Endodermal cell (in vitro differentiated cells): ENCODE results near the gene FAM3C. TPM values are rescaled to one million over a fixed set of nuclear protein-coding genes. Genes with fewer than 3 reads are reported as not detected.

ENCODE experiments used
- DNase-seq: peaks from one replicate; pipeline ENCODE4 v3.0.0-alpha.2; 2017
- H3K27ac ChIP-seq: 2 replicates; pipeline ENCODE4 v1.5.1; 2013; ENCODE audit warnings: mild to moderate bottlenecking, low read depth, low read length, moderate library complexity
- H3K27me3 ChIP-seq: 2 replicates; pipeline ENCODE4 v1.6.1; 2013; ENCODE audit warnings: mild to moderate bottlenecking, low read length, moderate library complexity; ENCODE audit not compliant: insufficient read depth, control insufficient read depth, poor library complexity, severe bottlenecking
- H3K36me3 ChIP-seq: 2 replicates; pipeline ENCODE4 v1.7.0; 2013; ENCODE audit warnings: mild to moderate bottlenecking, low read length, moderate library complexity; ENCODE audit not compliant: control insufficient read depth, insufficient read depth
- H3K4me1 ChIP-seq: one replicate; pipeline ENCODE4 v1.7.0; 2013; ENCODE audit warnings: low read length; ENCODE audit not compliant: control insufficient read depth, insufficient read depth
- H3K4me3 ChIP-seq: 2 replicates; pipeline ENCODE4 v1.5.1; 2013; ENCODE audit warnings: mild to moderate bottlenecking, low read length, moderate library complexity
- H3K9ac ChIP-seq: 2 replicates; pipeline ENCODE4 v1.6.1; 2013; ENCODE audit warnings: mild to moderate bottlenecking, low read length, moderate library complexity; ENCODE audit not compliant: poor library complexity, severe bottlenecking; ENCODE audit errors: extremely low read depth
- H3K9me3 ChIP-seq: 2 replicates; pipeline ENCODE4 v1.6.1; 2013; ENCODE audit warnings: mild to moderate bottlenecking, low read length, moderate library complexity; ENCODE audit not compliant: control insufficient read depth
- H3K27ac Mint-ChIP-seq: 2 replicates; pipeline ENCODE4 v1.8.0; 2020; ENCODE audit warnings: mixed read lengths
- H3K27me3 Mint-ChIP-seq: 2 replicates; pipeline ENCODE4 v1.8.0; 2021; ENCODE audit warnings: mild to moderate bottlenecking, mixed read lengths; ENCODE audit not compliant: insufficient read depth
- H3K36me3 Mint-ChIP-seq: 2 replicates; pipeline ENCODE4 v1.8.0; 2020; ENCODE audit warnings: low read depth, mixed read lengths
- H3K4me1 Mint-ChIP-seq: 2 replicates; pipeline ENCODE4 v1.8.0; 2020; ENCODE audit warnings: mixed read lengths
- H3K4me3 Mint-ChIP-seq: 2 replicates; pipeline ENCODE4 v1.8.0; 2020; ENCODE audit warnings: mild to moderate bottlenecking, moderate library complexity, mixed read lengths
- H3K9me3 Mint-ChIP-seq: 2 replicates; pipeline ENCODE4 v1.8.0; 2020; ENCODE audit warnings: mild to moderate bottlenecking, mixed read lengths
- WGBS, 2 experiments: methylation state at CpG; one replicate each; pipeline versions ENCODE4 v1.1.5 to v1.1.7; 2013; ENCODE audit warnings: missing lambda C conversion rate in 2 of 2, mixed read lengths in 1 of 2; ENCODE audit not compliant: insufficient coverage in 1 of 2, insufficient read length in 1 of 2; 5-methylcytosine and 5-hydroxymethylcytosine counted together
- total RNA-seq, 2 donors: library from RNA; stranded (reverse); fragmentation: NEBNext Ultra II Directional in 1 of 2; extraction: Animal tissue kit (Norgen Biotek cat#: 25700) in 1 of 2; gene quantifications; 2 replicates in 1 of 2; 3 replicates in 1 of 2; pipeline ENCODE4 v1.2.1, GENCODE V29; 2021
- TF ChIP-seq, protein P1 (sequence below): fragments of 200-600 bp; sonication (generic); conservative IDR thresholded peaks from 2 replicates; pipeline ENCODE4 v1.5.0; 2021; ENCODE audit warnings: antibody characterized with exemption, mild to moderate bottlenecking

FAM3C gene
- total RNA-seq, 2 donors from 2014 or later: 61.3 to 61.5 TPM

DNA sequence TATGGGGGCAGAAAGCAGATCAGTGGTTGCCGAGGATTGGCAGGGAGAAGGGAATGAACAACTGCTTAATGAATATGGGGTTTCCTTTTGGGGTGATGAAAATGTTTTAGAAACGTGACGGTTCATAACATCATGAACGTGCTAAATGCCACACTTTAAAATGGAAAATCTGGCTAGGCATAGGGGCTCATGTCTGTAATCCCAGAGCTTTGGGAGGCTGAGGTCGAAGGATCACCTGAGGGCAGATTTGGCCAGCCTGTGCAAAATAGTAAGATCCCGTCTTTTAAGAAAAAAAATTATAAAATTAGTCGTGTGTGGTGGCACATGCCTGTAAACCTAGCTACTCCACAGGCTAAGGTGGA is 3.1 kb downstream of the FAM3C start:
- H3K36me3 ChIP-seq: peaks cover 15% of the 10 kb centered on the region
- peaks cover 6% of the 10 kb centered on the region for H3K9me3 ChIP-seq
- H3K9ac ChIP-seq: no peak overlapping the region
- no peak overlapping the region for H3K27ac ChIP-seq
- Mint-ChIP-seq H3K9me3 (peaks cover 6% of the 10 kb centered on the region), H3K27me3 (no peaks in the 10 kb centered on the region), H3K4me1 (peaks cover 28% of the 10 kb centered on the region), H3K4me3 (no peak overlapping the region), H3K27ac (no peak overlapping the region), H3K36me3 (peaks cover 23% of the 10 kb centered on the region)
- TF ChIP-seq, protein P1, sequence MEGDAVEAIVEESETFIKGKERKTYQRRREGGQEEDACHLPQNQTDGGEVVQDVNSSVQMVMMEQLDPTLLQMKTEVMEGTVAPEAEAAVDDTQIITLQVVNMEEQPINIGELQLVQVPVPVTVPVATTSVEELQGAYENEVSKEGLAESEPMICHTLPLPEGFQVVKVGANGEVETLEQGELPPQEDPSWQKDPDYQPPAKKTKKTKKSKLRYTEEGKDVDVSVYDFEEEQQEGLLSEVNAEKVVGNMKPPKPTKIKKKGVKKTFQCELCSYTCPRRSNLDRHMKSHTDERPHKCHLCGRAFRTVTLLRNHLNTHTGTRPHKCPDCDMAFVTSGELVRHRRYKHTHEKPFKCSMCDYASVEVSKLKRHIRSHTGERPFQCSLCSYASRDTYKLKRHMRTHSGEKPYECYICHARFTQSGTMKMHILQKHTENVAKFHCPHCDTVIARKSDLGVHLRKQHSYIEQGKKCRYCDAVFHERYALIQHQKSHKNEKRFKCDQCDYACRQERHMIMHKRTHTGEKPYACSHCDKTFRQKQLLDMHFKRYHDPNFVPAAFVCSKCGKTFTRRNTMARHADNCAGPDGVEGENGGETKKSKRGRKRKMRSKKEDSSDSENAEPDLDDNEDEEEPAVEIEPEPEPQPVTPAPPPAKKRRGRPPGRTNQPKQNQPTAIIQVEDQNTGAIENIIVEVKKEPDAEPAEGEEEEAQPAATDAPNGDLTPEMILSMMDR: no peak
- no peaks in the 10 kb centered on the region for H3K27me3 ChIP-seq
- H3K4me3 ChIP-seq: no peak overlapping the region
- WGBS, 2 experiments: 89 to 96% methylated on average over 7 of the region's 7 CpGs
- H3K4me1 ChIP-seq: peaks cover 2% of the 10 kb centered on the region
- DNase-seq: no peak

DNA sequence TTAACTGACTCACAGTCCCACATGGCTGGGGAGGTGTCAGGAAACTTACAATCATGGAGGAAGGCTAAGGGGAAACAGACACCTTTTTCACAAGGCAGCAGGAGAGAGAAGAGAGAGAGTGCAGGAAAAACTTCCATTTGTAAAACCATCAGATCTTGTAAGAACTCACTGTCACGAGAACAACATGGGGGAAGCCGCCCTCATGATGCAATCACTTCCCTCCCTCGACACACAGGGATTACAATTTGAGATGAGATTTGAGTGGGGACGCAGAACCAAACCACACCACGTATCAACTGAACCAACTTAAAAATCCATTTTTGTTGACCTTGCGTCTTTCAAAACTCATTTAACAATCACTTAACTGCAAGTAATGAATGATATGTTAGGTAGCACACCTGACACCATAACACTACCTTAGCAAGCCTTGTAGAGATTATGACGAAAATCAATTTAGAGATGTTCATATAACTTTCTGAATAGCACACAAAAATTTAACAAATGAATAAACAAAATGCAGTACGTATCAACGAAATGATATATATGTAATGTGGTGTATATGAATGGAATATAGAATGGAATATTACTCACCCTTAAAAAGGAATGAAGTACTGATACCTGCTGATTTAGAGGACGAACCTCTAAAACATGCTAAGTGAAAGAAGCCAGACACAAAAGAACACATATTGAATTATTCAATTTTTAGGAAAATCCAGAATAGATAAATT is 3.7 kb downstream of the FAM3C start:
- H3K27ac Mint-ChIP-seq: no peak overlapping the region

DNA sequence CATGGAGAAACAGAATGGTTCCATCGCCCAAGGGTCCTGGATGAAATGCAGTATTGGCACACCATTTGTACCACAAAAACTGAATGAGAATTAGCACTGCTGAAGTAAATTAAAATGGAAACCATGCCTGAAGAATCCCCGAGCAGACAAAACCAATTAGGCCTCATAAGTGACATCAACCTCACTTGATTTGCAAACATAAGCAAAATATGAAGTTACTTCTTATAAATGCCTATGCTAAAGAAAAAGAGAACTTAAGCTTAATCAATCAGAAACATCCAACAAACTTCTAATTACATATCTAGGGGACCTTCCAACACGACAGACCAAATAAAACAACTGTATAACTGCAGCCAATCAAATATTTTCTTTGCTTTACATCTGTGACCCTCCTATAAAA is 4.4 kb downstream of the FAM3C start:
- WGBS, 2 experiments: 93 to 94% methylated on average over 2 to 3 of the region's 3 CpGs
- Histone ChIP-seq H3K9ac (no peak overlapping the region), H3K27me3 (no peaks in the 10 kb centered on the region), H3K36me3 (peaks cover 15% of the 10 kb centered on the region), H3K27ac (no peak overlapping the region), H3K4me1 (peaks cover 2% of the 10 kb centered on the region), H3K4me3 (no peak overlapping the region), H3K9me3 (peaks cover 6% of the 10 kb centered on the region)
- Mint-ChIP-seq H3K27ac (no peak overlapping the region), H3K9me3 (peaks cover 6% of the 10 kb centered on the region), H3K4me3 (no peak overlapping the region), H3K27me3 (no peaks in the 10 kb centered on the region), H3K36me3 (peaks cover 23% of the 10 kb centered on the region), H3K4me1 (peaks cover 28% of the 10 kb centered on the region)
- TF ChIP-seq, protein P1: no peak
- no peak for DNase-seq

More for the DNA sequence above, 3.7 kb downstream of the FAM3C start:
- 92 to 96% methylated on average over 2 to 10 of the region's 10 CpGs for WGBS, 2 experiments
- no peak overlapping the region for H3K27ac ChIP-seq
- DNase-seq: no peak
- no peaks in the 10 kb centered on the region for H3K27me3 Mint-ChIP-seq
- H3K9ac ChIP-seq: no peak overlapping the region
- H3K4me1 ChIP-seq: peaks cover 2% of the 10 kb centered on the region
- peaks cover 6% of the 10 kb centered on the region for H3K9me3 ChIP-seq
- H3K27me3 ChIP-seq: no peaks in the 10 kb centered on the region
- peaks cover 28% of the 10 kb centered on the region for H3K4me1 Mint-ChIP-seq
- no peak overlapping the region for H3K4me3 ChIP-seq
- H3K36me3 Mint-ChIP-seq: peaks cover 23% of the 10 kb centered on the region
- H3K4me3 Mint-ChIP-seq: no peak overlapping the region
- H3K36me3 ChIP-seq: peaks cover 15% of the 10 kb centered on the region
- H3K9me3 Mint-ChIP-seq: peaks cover 6% of the 10 kb centered on the region
- TF ChIP-seq, protein P1: no peak
